ENCODE measurements around the gene TEX19. TPM values are rescaled to one million over a fixed set of nuclear protein-coding genes. Genes with fewer than 3 reads are reported as not detected.

The TEX19 gene
- polyA plus RNA-seq (2013, experiment 1 of 4), result not detected
- 0.16 TPM for polyA plus RNA-seq (2013, experiment 2 of 4)
- polyA plus RNA-seq (2013, experiment 3 of 4), result 0.27 TPM
- polyA plus RNA-seq (2013, experiment 4 of 4), result 0.16 TPM

- Histone ChIP-seq H3K9me3 (ENCODE audit: control insufficient read depth, low read length) (no peaks in the 10 kb centered on the region), H3K27me3 (ENCODE audit: control insufficient read depth, insufficient read depth, low read length, poor library complexity, severe bottlenecking) (no peaks in the 10 kb centered on the region), H3K4me1 (ENCODE audit: control insufficient read depth, insufficient read depth, low read length) (no peaks in the 10 kb centered on the region), H3K36me3 (ENCODE audit: control insufficient read depth, insufficient read depth, low read length) (no peaks in the 10 kb centered on the region), H3K4me3 (ENCODE audit: insufficient read depth, low read depth, low read length) (no peak within 1 kb of the TSS), H3K27ac (ENCODE audit: insufficient read depth, low read depth, low read length, poor library complexity, severe bottlenecking) (no peak within 1 kb of the TSS)
- 89 to 90% methylated on average over 21 of the region's 21 CpGs for WGBS, 2 experiments
These were observed at the start of gene TEX19 for GRCh38 chr17:82358465-82359350. Gene TEX19, plus strand, starts transcription at chr17:82359247. Its CDS starts 2,904 bp downstream, at chr17:82362151.

GRCh38 chr17:82309656-82310570, 49.1 kb upstream of the TEX19 start:
- H3K27me3 ChIP-seq (ENCODE audit: control insufficient read depth, insufficient read depth, low read length, poor library complexity, severe bottlenecking), result no peaks in the 10 kb centered on the region
- 92 to 93% methylated on average over 27 of the region's 27 CpGs for WGBS, 2 experiments
- H3K9me3 ChIP-seq (ENCODE audit: control insufficient read depth, low read length), result no peaks in the 10 kb centered on the region
- H3K4me3 ChIP-seq (ENCODE audit: insufficient read depth, low read depth, low read length), result no peak overlapping the region
- H3K27ac ChIP-seq (ENCODE audit: insufficient read depth, low read depth, low read length, poor library complexity, severe bottlenecking), result no peak overlapping the region
- H3K36me3 ChIP-seq (ENCODE audit: control insufficient read depth, insufficient read depth, low read length), result no peaks in the 10 kb centered on the region
- H3K4me1 ChIP-seq (ENCODE audit: control insufficient read depth, insufficient read depth, low read length), result peaks cover 8% of the 10 kb centered on the region

GRCh38 chr17:82310877-82311276, 48.2 kb upstream of the TEX19 start:
- Histone ChIP-seq H3K27ac (ENCODE audit: insufficient read depth, low read depth, low read length, poor library complexity, severe bottlenecking) (no peak overlapping the region), H3K27me3 (ENCODE audit: control insufficient read depth, insufficient read depth, low read length, poor library complexity, severe bottlenecking) (no peaks in the 10 kb centered on the region), H3K4me3 (ENCODE audit: insufficient read depth, low read depth, low read length) (no peak overlapping the region), H3K9me3 (ENCODE audit: control insufficient read depth, low read length) (no peaks in the 10 kb centered on the region), H3K4me1 (ENCODE audit: control insufficient read depth, insufficient read depth, low read length) (peaks cover 5% of the 10 kb centered on the region), H3K36me3 (ENCODE audit: control insufficient read depth, insufficient read depth, low read length) (no peaks in the 10 kb centered on the region)
- 90 to 92% methylated on average over 21 of the region's 21 CpGs for WGBS, 2 experiments

GRCh38 chr17:82311971-82312370, 47.1 kb upstream of the TEX19 start:
- no peaks in the 10 kb centered on the region for H3K27me3 ChIP-seq (ENCODE audit: control insufficient read depth, insufficient read depth, low read length, poor library complexity, severe bottlenecking)
- H3K9me3 ChIP-seq (ENCODE audit: control insufficient read depth, low read length), result no peaks in the 10 kb centered on the region
- WGBS, 2 experiments, result 94 to 96% methylated on average over 13 of the region's 13 CpGs
- H3K36me3 ChIP-seq (ENCODE audit: control insufficient read depth, insufficient read depth, low read length), result no peaks in the 10 kb centered on the region
- peaks cover 11% of the 10 kb centered on the region for H3K4me1 ChIP-seq (ENCODE audit: control insufficient read depth, insufficient read depth, low read length)
- H3K27ac ChIP-seq (ENCODE audit: insufficient read depth, low read depth, low read length, poor library complexity, severe bottlenecking), result no peak overlapping the region
- no peak overlapping the region for H3K4me3 ChIP-seq (ENCODE audit: insufficient read depth, low read depth, low read length)

- H3K4me1 ChIP-seq (ENCODE audit: control insufficient read depth, insufficient read depth, low read length), result peaks cover 11% of the 10 kb centered on the region
- H3K4me3 ChIP-seq (ENCODE audit: insufficient read depth, low read depth, low read length), result no peak overlapping the region
- no peaks in the 10 kb centered on the region for H3K36me3 ChIP-seq (ENCODE audit: control insufficient read depth, insufficient read depth, low read length)
- WGBS, 2 experiments, result 90 to 91% methylated on average over 28 of the region's 28 CpGs
- no peaks in the 10 kb centered on the region for H3K9me3 ChIP-seq (ENCODE audit: control insufficient read depth, low read length)
- H3K27ac ChIP-seq (ENCODE audit: insufficient read depth, low read depth, low read length, poor library complexity, severe bottlenecking), result no peak overlapping the region
- H3K27me3 ChIP-seq (ENCODE audit: control insufficient read depth, insufficient read depth, low read length, poor library complexity, severe bottlenecking), result no peaks in the 10 kb centered on the region
These were observed 45.6 kb upstream of the TEX19 start for GRCh38 chr17:82313195-82314011.

- peaks cover 11% of the 10 kb centered on the region for H3K4me1 ChIP-seq (ENCODE audit: control insufficient read depth, insufficient read depth, low read length)
- no peaks in the 10 kb centered on the region for H3K9me3 ChIP-seq (ENCODE audit: control insufficient read depth, low read length)
- H3K27me3 ChIP-seq (ENCODE audit: control insufficient read depth, insufficient read depth, low read length, poor library complexity, severe bottlenecking), result no peaks in the 10 kb centered on the region
- no peaks in the 10 kb centered on the region for H3K36me3 ChIP-seq (ENCODE audit: control insufficient read depth, insufficient read depth, low read length)
- no peak overlapping the region for H3K27ac ChIP-seq (ENCODE audit: insufficient read depth, low read depth, low read length, poor library complexity, severe bottlenecking)
- H3K4me3 ChIP-seq (ENCODE audit: insufficient read depth, low read depth, low read length), result no peak overlapping the region
- WGBS, 2 experiments, result 92% methylated on average over 27 of the region's 27 CpGs
These were observed 44.9 kb upstream of the TEX19 start for GRCh38 chr17:82314012-82314726.

- WGBS, 2 experiments, result 88 to 89% methylated on average over 32 of the region's 32 CpGs
- Histone ChIP-seq H3K9me3 (ENCODE audit: control insufficient read depth, low read length) (no peaks in the 10 kb centered on the region), H3K4me1 (ENCODE audit: control insufficient read depth, insufficient read depth, low read length) (peaks cover 11% of the 10 kb centered on the region), H3K27me3 (ENCODE audit: control insufficient read depth, insufficient read depth, low read length, poor library complexity, severe bottlenecking) (no peaks in the 10 kb centered on the region), H3K36me3 (ENCODE audit: control insufficient read depth, insufficient read depth, low read length) (no peaks in the 10 kb centered on the region), H3K4me3 (ENCODE audit: insufficient read depth, low read depth, low read length) (no peak overlapping the region), H3K27ac (ENCODE audit: insufficient read depth, low read depth, low read length, poor library complexity, severe bottlenecking) (no peak overlapping the region)
These were observed 44.1 kb upstream of the TEX19 start for GRCh38 chr17:82314727-82315605.

GRCh38 chr17:82315703-82316358, 43.2 kb upstream of the TEX19 start:
- WGBS, 2 experiments, result 60 to 61% methylated on average over 36 of the region's 36 CpGs
- Histone ChIP-seq H3K4me3 (ENCODE audit: insufficient read depth, low read depth, low read length) (no peak overlapping the region), H3K9me3 (ENCODE audit: control insufficient read depth, low read length) (no peaks in the 10 kb centered on the region), H3K27me3 (ENCODE audit: control insufficient read depth, insufficient read depth, low read length, poor library complexity, severe bottlenecking) (peaks cover 3% of the 10 kb centered on the region), H3K36me3 (ENCODE audit: control insufficient read depth, insufficient read depth, low read length) (no peaks in the 10 kb centered on the region), H3K4me1 (ENCODE audit: control insufficient read depth, insufficient read depth, low read length) (peaks cover 11% of the 10 kb centered on the region), H3K27ac (ENCODE audit: insufficient read depth, low read depth, low read length, poor library complexity, severe bottlenecking) (no peak overlapping the region)
